Activated T-cell treated with anti-CD3 and anti-CD28 coated beads for 4 hours (primary cell): ENCODE data around the gene CMSS1.
"Not testable (repeated sequence)": the region's sequence is repeated elsewhere in the genome, so short reads cannot be mapped to it uniquely, and the experiment has no call there.

Experiments used
- DNase-seq: peaks from one replicate; pipeline ENCODE4 v3.0.0-alpha.2; 2020

Gene CMSS1

DNA sequence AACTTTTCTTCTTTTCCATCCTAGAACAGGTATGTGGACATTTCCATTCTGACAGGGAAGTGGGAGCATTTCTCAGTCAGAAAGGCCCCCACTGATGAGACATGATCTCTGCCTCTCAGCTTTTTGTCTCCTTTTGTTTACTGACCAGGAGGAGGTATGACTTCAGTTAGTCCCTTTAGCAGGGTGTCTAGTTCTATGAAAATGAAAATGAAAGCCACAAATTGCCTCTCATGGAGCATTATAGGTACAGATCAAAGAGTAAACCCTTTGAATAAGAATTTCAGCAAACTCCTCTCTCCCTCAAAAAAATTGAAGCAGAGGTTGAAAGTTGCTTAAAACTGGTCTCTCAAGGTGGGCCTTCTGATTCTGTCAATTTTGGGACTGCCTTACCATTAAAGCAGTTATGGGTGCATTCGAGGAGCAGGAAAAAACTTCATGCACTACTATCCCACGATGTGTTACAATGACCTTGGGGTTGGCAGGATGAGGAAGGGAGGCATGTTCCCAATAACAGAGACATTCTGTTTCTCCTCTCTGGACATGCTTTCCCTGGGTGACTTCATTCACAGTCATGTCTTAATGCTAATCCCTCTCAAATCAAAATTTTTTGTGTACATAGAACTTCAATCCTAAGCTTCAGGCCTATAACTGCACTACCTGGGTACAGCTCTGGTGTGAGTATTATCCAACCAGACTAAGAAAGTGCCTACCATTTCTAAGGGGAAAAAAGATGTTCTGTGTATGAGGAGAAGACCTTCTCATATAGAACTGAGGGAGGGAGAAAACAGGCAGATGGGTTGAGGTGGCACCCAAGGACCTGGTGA, 392.5 kb downstream of the CMSS1 start:
- DNase-seq: no peak

DNA sequence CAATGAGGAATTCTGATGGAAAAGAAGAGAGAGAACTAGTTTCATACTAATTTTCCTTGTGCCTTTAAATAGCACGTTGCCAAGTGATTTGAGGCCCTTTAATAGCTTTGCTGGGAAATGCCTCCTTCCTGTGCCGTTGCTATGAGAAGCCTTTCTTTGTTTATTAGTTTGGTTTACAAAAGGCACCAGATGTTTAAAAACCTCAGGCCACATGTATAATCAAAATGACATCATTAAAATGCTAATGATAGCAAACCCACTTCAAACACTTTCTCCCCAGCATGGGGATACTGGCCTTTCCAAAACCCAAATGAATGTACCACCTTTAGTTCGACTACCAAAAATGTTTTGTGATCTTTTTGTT, 393.1 kb downstream of the CMSS1 start:
- no peak for DNase-seq

- DNase-seq: no peak
Measured at GRCh38 chr3:100213891-100214573, 396.4 kb downstream of the CMSS1 start.

- DNase-seq: no peak
Measured at GRCh38 chr3:100214574-100214964, 396.9 kb downstream of the CMSS1 start.

- no peak for DNase-seq
Measured at GRCh38 chr3:100216713-100217112, 399.1 kb downstream of the CMSS1 start.

GRCh38 chr3:100221159-100221558, 403.5 kb downstream of the CMSS1 start:
- DNase-seq: no peak

- DNase-seq: no peak
Measured at GRCh38 chr3:100225193-100225592, 407.5 kb downstream of the CMSS1 start.

- DNase-seq: no peak
Measured at GRCh38 chr3:100225883-100226282, 408.2 kb downstream of the CMSS1 start.

DNA sequence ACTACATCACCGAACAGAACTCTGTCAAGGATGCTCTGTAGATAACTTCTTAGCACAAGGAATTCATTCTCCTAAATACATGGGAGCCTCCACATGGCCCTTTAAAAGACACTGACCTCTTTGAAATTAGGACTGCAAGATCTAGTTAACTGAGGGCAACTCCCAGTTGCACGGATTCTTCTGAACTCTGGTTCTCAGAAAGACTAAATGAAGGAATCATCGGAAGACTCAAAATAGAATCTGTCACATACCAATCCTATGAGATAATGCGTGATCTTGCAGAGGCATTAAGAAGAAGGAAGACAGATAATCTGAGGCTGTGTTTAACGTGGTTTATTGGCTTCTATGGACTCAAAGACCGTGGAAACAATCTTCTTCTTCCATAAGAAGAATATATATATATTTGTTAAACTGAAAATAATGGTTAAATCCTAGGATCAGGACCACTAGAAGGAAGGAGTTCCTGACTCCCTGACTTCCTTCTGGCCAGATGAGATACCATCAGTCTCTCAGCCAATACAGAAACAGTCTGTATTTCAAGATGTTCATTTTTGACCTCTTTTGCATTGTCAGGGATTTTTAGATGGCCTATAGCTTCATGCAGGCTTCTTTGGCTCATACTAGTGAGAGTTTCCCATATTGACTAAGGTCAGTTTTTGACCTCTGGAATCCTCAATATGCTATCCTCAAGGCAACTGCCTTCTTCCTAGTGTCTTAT, 409.2 kb downstream of the CMSS1 start:
- no peak for DNase-seq

DNA sequence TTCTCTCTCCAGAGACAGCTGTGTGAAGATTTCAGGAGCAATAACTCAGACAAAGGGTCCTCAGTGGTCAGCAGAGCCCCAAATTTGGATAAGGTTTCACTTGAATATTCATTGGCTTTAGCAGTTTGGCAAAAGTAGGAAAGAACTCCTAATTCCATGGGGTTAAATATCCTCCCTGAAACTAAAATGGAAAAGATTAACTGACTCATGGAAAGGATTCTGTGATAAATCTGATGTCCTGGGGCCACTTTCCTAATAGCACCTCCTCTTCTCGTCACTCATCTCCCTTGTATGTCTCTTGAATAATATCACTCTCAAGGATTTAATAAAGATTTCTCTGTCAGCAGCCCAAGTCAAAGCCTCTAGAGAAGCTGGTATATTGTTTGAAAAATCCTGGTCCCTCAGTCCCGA, 409.9 kb downstream of the CMSS1 start:
- no peak for DNase-seq

- no peak for DNase-seq
Measured at GRCh38 chr3:100228247-100228646, 410.6 kb downstream of the CMSS1 start.

GRCh38 chr3:100229188-100229587, 411.5 kb downstream of the CMSS1 start:
- not testable (repeated sequence) for DNase-seq

GRCh38 chr3:100230710-100231109, 413.0 kb downstream of the CMSS1 start:
- no peak for DNase-seq
